Eye (tissue), 1 donor: Measurements from ENCODE around the gene OR2A5.
"Not testable (repeated sequence)": the region's sequence is repeated elsewhere in the genome, so short reads cannot be mapped to it uniquely, and the experiment has no call there.

Experiments used
- DNase-seq: peaks from one replicate; pipeline ENCODE4 v3.0.0-alpha.2; 2015

OR2A5 gene

DNA sequence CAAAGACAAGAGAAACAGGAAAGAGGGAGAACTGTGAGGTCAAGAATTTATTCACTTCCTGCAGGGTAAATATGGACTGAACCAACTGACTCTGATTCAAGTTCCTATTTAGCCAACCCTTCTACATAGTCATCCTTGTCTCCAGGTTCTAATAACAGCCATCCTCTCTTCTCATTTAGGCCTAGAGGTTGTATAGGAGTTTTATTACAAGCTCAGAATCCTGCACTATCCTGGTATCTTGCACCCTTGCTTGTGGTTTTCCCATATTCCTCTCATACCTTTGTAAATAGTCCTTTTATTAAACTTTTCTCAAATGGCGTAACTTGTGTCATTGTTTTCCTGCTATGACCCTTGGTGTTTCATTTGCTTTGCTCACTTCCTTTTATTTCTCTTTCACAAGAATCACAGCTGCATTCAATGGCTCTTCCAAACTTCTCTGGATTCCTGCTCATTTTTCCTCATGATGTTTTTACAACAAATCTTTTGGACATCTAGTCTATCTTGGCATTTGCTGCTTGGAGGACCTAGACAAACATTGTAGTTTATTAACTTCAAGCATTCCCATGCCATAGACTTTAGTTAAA is 12.4 kb upstream of the OR2A5 start:
- DNase-seq = no peak

DNA sequence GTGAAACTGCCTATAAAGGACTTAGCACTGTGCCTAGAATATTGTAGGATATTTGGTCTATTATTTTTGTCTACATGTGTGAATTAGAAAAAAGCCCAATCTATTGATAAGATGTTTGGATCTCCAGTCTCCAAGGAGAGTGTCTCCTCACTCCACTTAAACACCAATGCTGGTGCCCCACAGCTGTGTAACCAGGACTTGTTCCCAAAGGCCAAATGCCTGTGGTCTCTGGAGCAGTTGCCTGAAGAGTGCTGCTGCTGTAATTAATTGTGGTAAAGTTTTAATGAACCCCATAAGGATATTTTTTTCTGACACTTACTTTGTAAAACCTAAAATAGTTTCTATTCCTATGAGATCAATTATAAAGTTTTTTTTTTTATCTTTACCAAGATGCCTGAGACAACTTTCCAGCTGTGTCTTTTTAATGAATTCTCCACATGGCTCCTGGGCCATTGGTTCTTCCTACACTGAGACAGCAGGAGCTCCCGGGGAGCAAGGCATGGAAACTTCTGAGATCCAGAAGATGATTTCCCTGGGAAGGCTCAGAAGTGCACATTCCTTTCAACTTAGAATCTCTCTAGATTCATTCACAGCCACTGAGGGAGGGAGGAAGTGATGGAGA is 11.2 kb upstream of the OR2A5 start:
- DNase-seq = no peak

DNA sequence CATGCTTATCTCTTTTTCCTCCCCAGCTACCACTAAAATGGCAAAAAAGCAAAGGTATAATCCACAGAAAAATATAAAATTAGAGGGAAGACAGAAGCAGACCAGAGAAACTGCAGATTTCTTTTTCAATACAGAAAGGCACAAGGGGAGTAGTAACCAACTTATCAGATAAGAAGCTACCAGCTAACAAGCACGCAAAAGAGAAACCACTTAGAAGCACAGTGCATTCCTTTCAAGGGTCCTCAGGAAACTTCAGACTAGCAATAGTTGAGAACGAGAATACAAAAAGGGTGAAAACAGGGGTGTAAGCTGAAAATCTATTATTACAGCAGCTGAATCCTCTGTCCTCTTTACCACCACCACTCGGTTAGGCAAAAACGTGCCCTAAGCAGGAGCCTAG is 9.9 kb upstream of the OR2A5 start:
- no peak for DNase-seq

DNA sequence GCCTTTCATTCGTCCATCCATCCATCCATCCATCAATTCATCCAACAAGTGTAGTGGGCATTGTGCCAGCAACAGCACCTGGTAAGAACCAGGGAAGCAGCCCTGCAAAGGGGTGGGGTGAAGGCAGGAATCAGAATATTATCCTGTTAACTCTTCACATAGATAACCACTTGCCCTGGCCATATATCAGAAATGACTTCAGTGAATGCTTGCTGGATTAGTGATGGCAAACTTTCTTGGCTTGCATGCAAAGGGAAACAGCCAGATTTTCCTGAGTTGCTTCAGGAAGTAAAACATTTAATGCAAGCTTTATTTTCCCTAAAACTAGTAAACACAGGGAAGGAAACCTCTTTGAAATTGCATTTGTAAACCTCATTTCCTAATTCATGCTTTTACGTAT is 743 bp downstream of the OR2A5 start:
- DNase-seq = no peak

DNA sequence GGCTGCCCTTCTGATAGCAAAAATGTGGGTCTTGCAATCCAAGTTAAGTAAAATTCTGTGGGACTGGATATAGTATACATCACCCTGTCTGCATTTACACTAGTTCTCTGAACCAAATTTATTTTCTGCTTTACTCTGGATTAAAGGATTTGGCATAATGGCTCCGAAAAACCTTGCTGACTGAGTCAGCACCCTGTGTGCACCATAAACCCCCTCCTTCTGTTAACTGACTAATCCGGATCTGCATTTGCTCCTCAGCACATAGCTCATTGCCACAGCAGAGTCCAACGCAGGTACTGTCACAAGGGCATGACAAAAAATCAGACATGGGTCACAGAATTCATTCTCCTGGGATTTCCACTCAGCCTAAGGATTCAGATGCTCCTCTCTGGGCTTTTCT is 1.3 kb downstream of the OR2A5 start:
- DNase-seq = no peak

DNA sequence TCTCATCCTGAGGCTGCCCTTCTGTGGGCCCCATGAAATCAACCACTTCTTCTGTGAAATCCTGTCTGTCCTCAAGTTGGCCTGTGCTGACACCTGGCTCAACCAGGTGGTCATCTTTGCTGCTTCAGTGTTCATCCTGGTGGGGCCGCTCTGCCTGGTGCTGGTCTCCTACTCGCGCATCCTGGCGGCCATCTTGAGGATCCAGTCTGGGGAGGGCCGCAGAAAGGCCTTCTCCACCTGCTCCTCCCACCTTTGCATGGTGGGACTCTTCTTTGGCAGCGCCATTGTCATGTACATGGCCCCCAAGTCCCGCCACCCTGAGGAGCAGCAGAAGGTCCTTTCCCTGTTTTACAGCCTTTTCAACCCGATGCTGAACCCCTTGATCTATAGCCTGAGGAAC is 2.1 kb downstream of the OR2A5 start:
- DNase-seq = not testable (repeated sequence)

DNA sequence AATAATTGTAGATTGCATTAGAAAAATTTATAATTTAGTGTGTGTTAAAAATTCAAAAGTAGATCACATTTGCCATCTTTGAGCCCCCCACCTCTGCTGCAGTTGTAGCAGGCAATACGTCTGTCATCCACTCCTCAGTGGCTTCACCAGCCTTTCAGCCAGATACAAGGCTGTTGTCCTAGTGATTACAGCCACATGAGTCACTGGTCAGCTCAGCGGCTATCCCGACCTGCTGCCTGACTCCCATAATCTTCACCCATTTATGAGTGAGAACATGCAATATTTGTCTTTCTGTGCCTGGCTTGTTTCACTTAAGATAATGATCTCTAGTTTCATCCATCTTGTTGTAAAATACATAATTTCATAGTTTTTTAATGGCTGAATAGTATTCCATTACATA is 9.2 kb downstream of the OR2A5 start:
- DNase-seq = no peak

DNA sequence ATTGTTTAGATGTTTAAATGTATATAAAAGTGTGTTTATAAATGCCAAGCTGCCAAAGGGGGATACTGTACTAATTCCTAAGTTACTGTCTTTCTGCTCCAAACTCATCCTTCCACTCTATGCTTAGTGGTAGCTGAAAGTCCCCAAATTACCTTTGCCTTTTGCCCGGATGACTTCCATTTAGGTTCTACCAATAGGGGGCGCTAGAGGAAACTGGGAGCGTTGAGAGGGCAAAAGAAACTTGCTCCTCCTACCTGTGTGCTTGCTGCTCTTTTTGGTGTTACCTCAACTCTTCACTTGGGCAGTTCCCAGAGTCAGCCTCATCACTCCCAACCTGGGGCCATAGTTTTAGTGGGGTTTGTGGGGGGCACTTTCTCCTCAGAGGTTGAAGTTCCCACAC is 15.0 kb downstream of the OR2A5 start:
- DNase-seq = no peak

DNA sequence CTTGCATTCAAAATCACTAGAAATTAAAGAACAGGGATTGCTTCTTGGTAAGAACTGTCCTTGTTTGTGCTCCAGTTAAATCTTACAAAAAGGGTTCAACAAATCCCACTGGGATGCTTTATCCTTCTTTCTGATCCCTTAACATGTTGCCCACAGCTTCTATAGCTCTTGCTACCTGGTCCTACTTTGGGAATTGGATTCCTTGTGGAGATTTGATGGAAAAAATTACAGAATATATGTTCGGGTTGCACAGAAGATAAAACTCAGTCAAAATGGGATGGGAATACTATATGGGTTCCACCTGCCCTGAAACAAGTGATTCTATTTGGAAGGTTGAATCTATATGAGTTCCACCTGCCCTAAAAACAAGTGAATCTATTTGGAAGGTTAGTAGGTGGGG is 20.8 kb downstream of the OR2A5 start, which contains the start of gene OR2A25:
Gene OR2A25, plus strand, starts transcription at position 301 of the 400 bp plus-strand sequence. CDS start 4,409 bp downstream, outside the sequence.
- no peak for DNase-seq

DNA sequence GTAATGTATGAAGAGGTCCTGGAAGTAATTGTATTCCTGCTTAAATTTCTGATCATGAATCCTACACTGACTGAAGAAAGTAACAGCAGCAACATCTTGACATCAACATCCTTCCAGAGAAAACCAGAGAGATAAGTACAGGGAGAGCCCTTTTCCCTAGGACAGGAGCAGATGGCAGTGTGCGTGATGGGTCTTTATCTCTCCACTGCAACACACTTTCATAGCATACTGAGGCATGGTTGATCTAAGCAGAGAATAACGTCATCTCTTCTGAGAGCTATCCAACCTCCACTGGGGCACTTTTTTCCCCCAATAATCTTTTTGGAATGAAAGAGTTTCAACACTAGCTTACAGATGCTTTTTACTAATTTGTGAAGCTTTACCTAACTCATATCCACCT is 21.2 kb downstream of the OR2A5 start:
- no peak for DNase-seq

DNA sequence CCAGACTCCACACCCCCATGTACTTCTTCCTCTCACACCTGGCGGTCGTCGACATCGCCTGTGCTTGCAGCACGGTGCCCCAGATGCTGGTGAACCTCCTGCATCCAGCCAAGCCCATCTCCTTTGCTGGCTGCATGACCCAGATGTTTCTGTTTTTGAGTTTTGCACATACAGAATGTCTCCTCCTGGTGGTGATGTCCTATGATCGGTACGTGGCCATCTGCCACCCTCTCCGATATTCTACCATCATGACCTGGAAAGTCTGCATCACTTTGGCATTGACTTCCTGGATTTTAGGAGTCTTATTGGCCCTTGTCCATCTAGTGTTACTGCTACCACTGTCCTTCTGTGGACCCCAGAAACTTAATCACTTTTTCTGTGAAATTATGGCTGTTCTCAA is 25.6 kb downstream of the OR2A5 start:
- no peak for DNase-seq

DNA sequence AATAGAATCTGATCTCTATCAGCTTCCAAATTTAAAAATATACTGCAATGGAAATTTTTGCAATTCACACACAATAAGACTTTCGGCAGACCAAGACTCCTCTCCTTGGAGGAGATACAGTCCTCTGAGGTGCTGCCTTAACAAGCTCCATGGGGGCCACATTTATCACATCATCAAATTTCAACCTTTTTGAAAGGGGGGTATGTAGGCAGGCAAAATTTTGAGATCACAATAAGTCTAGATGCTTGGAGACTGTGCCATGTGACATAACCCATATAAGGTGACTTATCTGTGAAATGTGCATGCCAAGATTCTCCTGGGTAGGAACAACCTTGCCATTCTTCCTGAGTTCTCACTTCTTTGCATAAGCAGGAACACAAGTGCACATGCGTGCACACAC is 37.2 kb downstream of the OR2A5 start, which contains the start of gene OR2A12:
Gene OR2A12, plus strand, starts transcription at position 301 of the 400 bp plus-strand sequence. CDS start 8,830 bp downstream, outside the sequence.
- no peak for DNase-seq

DNA sequence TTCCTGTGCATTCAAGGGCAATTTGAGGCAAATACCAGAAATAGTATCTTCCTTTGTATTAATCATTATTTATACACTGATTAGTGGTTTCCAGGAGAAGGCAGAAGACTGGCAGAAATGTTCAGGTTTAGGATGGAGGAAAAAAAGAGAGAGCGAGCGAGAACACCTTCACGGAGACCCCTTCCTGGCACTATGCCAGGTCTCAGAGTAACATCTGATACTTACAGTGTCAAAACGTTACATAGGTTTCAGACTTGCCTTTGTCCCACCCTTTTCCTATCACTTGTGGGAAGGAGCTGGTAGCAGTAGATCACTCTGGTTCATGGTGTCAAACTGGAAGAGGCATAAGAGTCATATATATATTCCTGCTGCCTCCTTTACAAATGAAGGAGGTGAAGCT is 38.0 kb downstream of the OR2A5 start:
- DNase-seq = no peak

DNA sequence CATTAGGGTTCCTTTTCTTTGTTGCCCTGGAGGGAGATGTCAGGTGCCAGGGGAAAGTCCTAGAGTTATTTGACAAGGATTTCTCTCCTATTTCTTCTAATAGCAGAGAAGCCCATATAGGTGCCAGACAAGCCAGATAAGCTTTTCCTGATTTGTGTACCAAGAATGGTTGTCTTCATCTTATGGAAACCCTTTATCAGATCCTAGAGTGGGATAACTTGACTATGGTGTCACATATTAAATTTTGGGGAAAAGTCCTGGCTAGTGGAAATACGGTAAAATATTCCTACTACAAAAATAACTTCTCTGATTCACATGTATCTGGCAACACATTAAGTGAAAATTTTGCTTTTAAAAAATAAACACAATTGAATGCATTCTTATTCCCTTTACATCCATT is 38.5 kb downstream of the OR2A5 start:
- DNase-seq = no peak

DNA sequence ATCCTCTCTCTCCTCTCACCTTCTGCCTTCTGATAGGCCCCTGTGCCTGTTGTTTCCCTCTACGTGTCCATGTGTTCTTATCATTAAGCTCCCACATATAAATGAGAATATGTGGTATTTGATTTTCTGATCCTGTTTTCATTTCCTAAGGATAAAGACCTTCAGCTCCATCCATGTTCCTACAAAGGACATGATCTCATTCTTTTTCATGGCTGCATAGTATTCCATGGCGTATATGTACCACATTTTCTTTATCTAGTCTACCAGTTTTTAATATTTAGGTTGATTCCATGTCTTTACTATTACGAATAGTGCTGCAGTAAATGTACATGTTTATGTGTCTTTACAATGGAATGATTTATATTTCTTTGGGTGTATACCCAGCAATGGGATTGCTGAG is 41.9 kb downstream of the OR2A5 start:
- DNase-seq = no peak

DNA sequence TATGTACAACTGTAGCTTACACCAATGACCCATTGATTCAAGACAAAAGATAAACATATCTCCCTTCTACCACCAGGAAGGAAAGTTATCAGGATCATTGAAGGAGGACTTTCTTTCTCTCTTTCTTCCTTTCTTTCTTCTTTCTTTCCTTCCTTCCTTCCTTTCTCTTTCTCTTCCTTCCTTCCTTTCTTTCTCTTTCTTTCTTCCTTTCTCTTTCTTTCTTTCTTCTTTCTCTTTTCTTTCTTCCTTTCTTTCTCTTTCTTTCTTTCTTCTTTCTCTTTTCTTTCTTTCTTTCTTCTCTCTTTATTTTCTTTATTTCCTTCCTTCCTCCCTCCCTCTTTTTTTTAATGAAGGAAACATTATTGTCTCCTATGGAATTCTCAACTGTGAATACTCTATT is 50.0 kb downstream of the OR2A5 start:
- no peak for DNase-seq

DNA sequence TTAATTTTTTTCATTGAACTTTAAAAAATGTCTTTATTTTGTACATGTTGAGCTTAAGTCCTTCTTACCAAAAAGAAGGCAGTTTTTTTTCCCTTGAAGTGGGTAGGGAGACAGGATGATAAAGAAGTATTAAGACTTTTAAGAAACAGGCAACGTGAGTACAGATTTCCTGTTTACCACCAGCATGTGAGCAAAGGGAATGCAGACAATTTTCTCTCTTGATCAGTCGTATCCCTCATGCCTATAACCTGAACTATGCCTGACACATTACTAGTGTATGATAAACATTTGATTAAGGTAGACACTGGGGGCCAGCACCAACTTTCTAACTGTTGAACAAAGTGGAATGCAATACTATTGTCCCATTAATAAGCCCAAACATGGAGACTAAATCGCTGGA is 51.9 kb downstream of the OR2A5 start:
- no peak for DNase-seq

DNA sequence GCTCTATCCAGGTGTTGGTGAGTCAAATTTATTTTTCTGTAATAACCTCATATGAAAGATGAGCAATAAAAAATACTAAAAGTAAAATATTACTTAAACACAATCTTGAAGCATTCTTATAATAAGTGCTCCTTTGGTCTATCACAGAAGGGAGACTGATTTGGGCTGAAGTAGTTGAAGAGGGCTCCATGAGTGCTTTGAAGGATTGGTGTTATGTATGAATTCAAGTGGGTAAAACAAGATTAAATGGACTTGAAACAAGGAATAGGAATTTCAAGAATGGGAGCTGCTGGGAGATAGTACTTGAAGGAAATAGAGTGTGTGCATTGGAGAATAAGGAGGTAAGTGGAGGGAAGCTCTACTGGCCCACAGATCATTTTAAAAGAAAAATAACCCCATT is 53.3 kb downstream of the OR2A5 start:
- no peak for DNase-seq

DNA sequence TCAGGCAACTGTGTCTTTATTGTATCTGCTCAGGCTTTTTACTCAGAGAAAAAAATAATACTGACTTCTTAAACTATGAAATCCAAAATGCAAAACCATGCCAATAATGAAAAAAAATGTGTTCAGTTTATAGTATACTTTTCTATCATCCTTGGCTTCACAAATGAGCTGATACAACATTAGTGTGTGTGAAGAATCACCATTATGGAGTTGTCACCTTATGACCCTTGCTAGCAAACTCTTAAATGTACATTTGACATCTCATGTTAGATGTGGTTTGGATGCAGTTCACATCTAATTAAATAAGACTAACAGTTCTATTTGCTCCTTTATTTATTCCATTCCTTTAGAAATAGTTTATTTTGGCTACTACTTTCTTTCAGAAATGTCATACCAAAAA is 56.5 kb downstream of the OR2A5 start:
- DNase-seq = no peak
